Smooth muscle cell (in vitro differentiated cells): ENCODE results near the gene KLHL6. TPM values are rescaled to one million over a fixed set of nuclear protein-coding genes. Genes with fewer than 3 reads are reported as not detected.
"Not testable (repeated sequence)": the region's sequence is repeated elsewhere in the genome, so short reads cannot be mapped to it uniquely, and the experiment has no call there.

ENCODE experiments used
- DNase-seq: peaks from one replicate; lab custom pipeline; 2025; ENCODE audit not compliant: unreplicated experiment; lab: John Stamatoyannopoulos, UW
- H2AFZ ChIP-seq: fragments of 200-600 bp; sonication (generic); 2 replicates; pipeline ENCODE4 v1.6.0; 2016; ENCODE audit warnings: antibody characterized with exemption, low read depth, mild to moderate bottlenecking
- H3F3A ChIP-seq: fragments of 200-600 bp; sonication (generic); 2 replicates; pipeline ENCODE4 v1.6.0; 2017; ENCODE audit warnings: antibody characterized with exemption, low read depth
- H3K27ac ChIP-seq: fragments of 200-600 bp; sonication (generic); 2 replicates; pipeline ENCODE4 v1.5.1; 2016; ENCODE audit warnings: low read depth, mild to moderate bottlenecking
- H3K27me3 ChIP-seq: fragments of 200-600 bp; sonication (generic); 2 replicates; pipeline ENCODE4 v1.6.1; 2016; ENCODE audit warnings: low read depth, mild to moderate bottlenecking
- H3K36me3 ChIP-seq: fragments of 200-600 bp; sonication (generic); 2 replicates; pipeline ENCODE4 v1.5.1; 2016; ENCODE audit warnings: low read depth
- H3K4me1 ChIP-seq: fragments of 200-600 bp; sonication (generic); 2 replicates; pipeline ENCODE4 v1.5.1; 2016; ENCODE audit warnings: low read depth
- H3K4me2 ChIP-seq: fragments of 200-600 bp; sonication (generic); 2 replicates; pipeline ENCODE4 v1.6.0; 2016; ENCODE audit warnings: mild to moderate bottlenecking
- H3K4me3 ChIP-seq: fragments of 200-600 bp; sonication (generic); 2 replicates; pipeline ENCODE4 v1.5.1; 2016; ENCODE audit warnings: mild to moderate bottlenecking
- H3K79me2 ChIP-seq: fragments of 200-600 bp; sonication (generic); 2 replicates; pipeline ENCODE4 v1.6.0; 2016; ENCODE audit warnings: low read depth, mild to moderate bottlenecking
- H3K9ac ChIP-seq: fragments of 200-600 bp; sonication (generic); 2 replicates; pipeline ENCODE4 v1.6.0; 2016; ENCODE audit warnings: low read depth
- H3K9me3 ChIP-seq: fragments of 200-600 bp; sonication (generic); replicated peaks from 2 replicates; pipeline ENCODE4 v1.5.1; 2016; ENCODE audit warnings: low read depth
- H4K20me1 ChIP-seq: fragments of 200-600 bp; sonication (generic); 2 replicates; pipeline ENCODE4 v1.6.0; 2016; ENCODE audit warnings: low read depth
- WGBS: methylation state at CpG from one replicate; pipeline ENCODE4 v1.1.7; 2016; ENCODE audit warnings: low lambda C conversion rate; 5-methylcytosine and 5-hydroxymethylcytosine counted together
- polyA plus RNA-seq: library from polyadenylated mRNA; unstranded; fragments of >200 nt; fragmentation: Nextera tagmentation; extraction: Ambion mirVana; gene quantifications from 2 replicates; pipeline ENCODE4 v1.2.1, GENCODE V29; 2016
- total RNA-seq: library from RNA; depleted of rRNA; stranded (reverse); fragments of >200 nt; gene quantifications from 2 replicates; pipeline ENCODE4 v1.2.3, GENCODE V29; 2014
- TF ChIP-seq, protein P1 (sequence below): fragments of 200-600 bp; sonication (generic); IDR thresholded peaks from 2 replicates; pipeline ENCODE4 v1.5.1; 2017; ENCODE audit warnings: borderline replicate concordance, mild to moderate bottlenecking, antibody characterized with exemption; ENCODE audit not compliant: insufficient read depth, poor library complexity, severe bottlenecking

Gene KLHL6
- total and polyA plus RNA-seq, 2 experiments from 2014 or later, result 0.22 TPM; not detected in 1

DNA sequence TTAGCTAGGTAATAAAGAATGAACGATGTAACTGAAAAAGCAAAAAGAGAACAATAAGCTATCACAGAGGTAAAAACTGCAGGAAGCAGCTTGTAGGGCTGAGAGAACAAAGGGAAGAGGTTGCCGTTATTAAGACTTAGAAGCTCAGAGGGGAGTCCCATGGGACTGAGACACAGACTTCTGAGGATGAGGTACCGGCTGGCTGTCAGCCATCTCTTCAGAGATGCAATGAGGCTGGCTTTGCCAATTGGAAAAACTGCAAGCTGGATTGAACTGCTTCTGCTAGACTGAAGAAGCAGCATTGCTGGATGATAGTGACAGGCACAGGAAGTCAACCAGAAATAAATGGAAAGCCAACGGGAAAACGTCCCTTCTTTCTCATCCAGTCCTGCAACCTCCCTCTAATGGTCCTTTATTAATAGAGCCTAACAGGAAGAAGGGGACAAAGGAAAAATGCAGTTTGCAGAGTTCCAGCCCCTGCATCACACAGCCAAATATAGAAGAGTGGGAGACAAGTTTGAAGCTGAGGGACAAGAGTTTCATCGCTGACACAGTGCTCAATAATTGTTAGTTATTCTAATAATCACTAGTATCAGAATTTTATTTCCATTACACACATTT, 21.1 kb upstream of the KLHL6 start:
- Histone ChIP-seq H3K4me3 (no peak overlapping the region), H3K27ac (no peak overlapping the region), H4K20me1 (no peaks in the 10 kb centered on the region), H3F3A (no peaks in the 10 kb centered on the region), H2AFZ (no peak overlapping the region), H3K9ac (no peak overlapping the region), H3K36me3 (no peaks in the 10 kb centered on the region), H3K4me1 (peaks cover 9% of the 10 kb centered on the region), H3K9me3 (no peaks in the 10 kb centered on the region), H3K79me2 (no peaks in the 10 kb centered on the region), H3K4me2 (no peak overlapping the region), H3K27me3 (peaks cover 7% of the 10 kb centered on the region)
- DNase-seq, result no peak
- TF ChIP-seq, protein P1, sequence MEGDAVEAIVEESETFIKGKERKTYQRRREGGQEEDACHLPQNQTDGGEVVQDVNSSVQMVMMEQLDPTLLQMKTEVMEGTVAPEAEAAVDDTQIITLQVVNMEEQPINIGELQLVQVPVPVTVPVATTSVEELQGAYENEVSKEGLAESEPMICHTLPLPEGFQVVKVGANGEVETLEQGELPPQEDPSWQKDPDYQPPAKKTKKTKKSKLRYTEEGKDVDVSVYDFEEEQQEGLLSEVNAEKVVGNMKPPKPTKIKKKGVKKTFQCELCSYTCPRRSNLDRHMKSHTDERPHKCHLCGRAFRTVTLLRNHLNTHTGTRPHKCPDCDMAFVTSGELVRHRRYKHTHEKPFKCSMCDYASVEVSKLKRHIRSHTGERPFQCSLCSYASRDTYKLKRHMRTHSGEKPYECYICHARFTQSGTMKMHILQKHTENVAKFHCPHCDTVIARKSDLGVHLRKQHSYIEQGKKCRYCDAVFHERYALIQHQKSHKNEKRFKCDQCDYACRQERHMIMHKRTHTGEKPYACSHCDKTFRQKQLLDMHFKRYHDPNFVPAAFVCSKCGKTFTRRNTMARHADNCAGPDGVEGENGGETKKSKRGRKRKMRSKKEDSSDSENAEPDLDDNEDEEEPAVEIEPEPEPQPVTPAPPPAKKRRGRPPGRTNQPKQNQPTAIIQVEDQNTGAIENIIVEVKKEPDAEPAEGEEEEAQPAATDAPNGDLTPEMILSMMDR, result no peak
- 70% methylated on average over 6 of the region's 6 CpGs for WGBS

DNA sequence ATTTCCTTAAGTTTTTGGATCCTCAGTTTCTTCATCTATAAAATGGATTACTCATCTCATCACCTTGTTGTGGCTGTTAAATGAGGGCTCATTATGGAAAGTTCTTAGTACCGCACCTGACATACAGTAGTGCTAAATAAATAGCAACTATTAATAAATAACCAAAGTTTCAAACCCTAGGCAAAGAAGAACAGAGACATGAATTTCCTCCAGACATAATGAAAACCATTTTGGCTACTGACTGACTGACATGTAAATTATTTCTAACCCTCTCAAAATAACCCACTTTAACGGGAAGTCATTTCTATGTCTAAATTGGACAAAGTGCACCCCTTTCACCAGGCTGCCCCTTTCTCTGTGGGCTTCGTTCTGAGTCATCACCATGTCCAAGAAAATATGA, 17.4 kb upstream of the KLHL6 start:
- H3K79me2 ChIP-seq, result no peaks in the 10 kb centered on the region
- H3K4me3 ChIP-seq, result no peak overlapping the region
- H3K4me1 ChIP-seq, result peaks cover 9% of the 10 kb centered on the region
- H2AFZ ChIP-seq, result no peak overlapping the region
- TF ChIP-seq, protein P1, result no peak
- no peaks in the 10 kb centered on the region for H4K20me1 ChIP-seq
- no peak overlapping the region for H3K4me2 ChIP-seq
- no peaks in the 10 kb centered on the region for H3K9me3 ChIP-seq
- no peak overlapping the region for H3K27ac ChIP-seq
- H3F3A ChIP-seq, result no peaks in the 10 kb centered on the region
- H3K9ac ChIP-seq, result no peak overlapping the region
- DNase-seq, result no peak
- H3K36me3 ChIP-seq, result no peaks in the 10 kb centered on the region
- H3K27me3 ChIP-seq, result no peaks in the 10 kb centered on the region
- 91% methylated on average over 3 of the region's 3 CpGs for WGBS

DNA sequence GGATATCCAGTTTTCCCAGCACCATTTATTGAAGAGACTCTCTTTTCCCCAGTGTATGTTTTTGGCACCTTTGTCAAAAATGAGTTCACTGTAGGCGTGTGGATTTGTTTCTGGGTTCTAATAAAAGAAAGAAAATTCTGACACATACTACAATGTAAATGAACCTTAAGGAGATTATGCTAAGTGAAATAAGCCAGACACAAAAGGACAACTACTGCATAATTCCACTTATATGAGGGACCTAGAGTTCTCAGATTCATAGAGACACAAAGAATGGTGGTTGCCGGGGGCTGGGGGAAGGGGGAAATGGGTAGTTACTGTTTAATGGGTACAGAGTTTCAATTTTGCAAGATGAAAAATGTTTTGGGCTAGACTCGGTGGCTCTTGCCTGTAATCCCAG, 14.7 kb upstream of the KLHL6 start:
- H2AFZ ChIP-seq, H3K9ac ChIP-seq, H3K27me3 ChIP-seq, DNase-seq, H3K4me3 ChIP-seq, H3F3A ChIP-seq, H3K4me2 ChIP-seq, H3K9me3 ChIP-seq, H3K79me2 ChIP-seq, H3K4me1 ChIP-seq, H4K20me1 ChIP-seq, H3K36me3 ChIP-seq, H3K27ac ChIP-seq: not testable (repeated sequence)
- 93% methylated on average over 3 of the region's 3 CpGs for WGBS

DNA sequence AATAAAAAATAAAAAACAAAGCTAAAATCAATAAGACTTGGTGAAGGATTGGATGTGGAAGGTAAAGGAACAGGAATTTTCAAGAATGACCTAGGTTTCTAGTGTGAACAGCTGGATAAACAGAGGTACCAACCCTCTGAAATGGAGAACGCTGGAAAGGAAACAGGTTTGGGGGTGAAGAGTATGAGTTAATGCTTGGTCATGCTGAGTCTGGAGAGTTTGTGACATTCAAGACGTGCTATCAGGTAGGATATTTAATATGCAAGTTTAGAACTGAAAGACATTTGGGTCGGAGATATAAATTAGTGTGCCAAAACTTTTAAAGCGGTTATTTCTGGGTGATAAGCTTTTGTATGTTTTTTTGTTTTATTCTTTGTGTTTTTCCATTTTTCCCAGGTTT, 11.4 kb upstream of the KLHL6 start:
- Histone ChIP-seq H3K4me2 (no peak overlapping the region), H3K4me1 (no peaks in the 10 kb centered on the region), H3K4me3 (no peak overlapping the region), H3K9me3 (no peaks in the 10 kb centered on the region), H3K9ac (no peak overlapping the region), H3K36me3 (no peaks in the 10 kb centered on the region), H3K27ac (no peak overlapping the region), H3K79me2 (no peaks in the 10 kb centered on the region), H3K27me3 (no peaks in the 10 kb centered on the region), H3F3A (no peaks in the 10 kb centered on the region), H2AFZ (no peak overlapping the region), H4K20me1 (no peaks in the 10 kb centered on the region)
- TF ChIP-seq, protein P1, result no peak
- DNase-seq, result no peak
- WGBS, result 89% methylated on average over 4 of the region's 4 CpGs
